ENCODE data around the gene LRRC74A. TPM values are rescaled to one million over a fixed set of nuclear protein-coding genes. Genes with fewer than 3 reads are reported as not detected.

LRRC74A gene
- total and polyA plus RNA-seq, 2 experiments from 2014 or later: not detected

GRCh38 chr14:76777721-76778120, 48.5 kb upstream of the LRRC74A start:
- H3K4me1 ChIP-seq (ENCODE audit: insufficient read depth): no peaks in the 10 kb centered on the region
- H2AFZ ChIP-seq: no peak overlapping the region
- H3K27ac ChIP-seq (ENCODE audit: low read depth): no peak overlapping the region
- H3K4me3 ChIP-seq: no peak overlapping the region
- Mint-ChIP-seq H3K27me3 (ENCODE audit: insufficient read depth, low read depth, poor library complexity) (peaks cover 20% of the 10 kb centered on the region), H3K27ac (no peak overlapping the region), H3K9me3 (no peaks in the 10 kb centered on the region), H3K4me1 (peaks cover 26% of the 10 kb centered on the region), H3K36me3 (ENCODE audit: low read depth) (peaks cover 11% of the 10 kb centered on the region; the same call in 2 of the 3 replicates), H3K4me3 (no peak overlapping the region)
- H3K4me2 ChIP-seq: no peak overlapping the region
- no peaks in the 10 kb centered on the region for H3K9me2 ChIP-seq (ENCODE audit: insufficient read depth)
- DNase-seq (ENCODE audit: low spot score) (no peak), ATAC-seq (no peak)
- no peaks in the 10 kb centered on the region for H3F3A ChIP-seq (replicated peaks; ENCODE audit: low read depth)
- no peaks in the 10 kb centered on the region for H3K79me2 ChIP-seq (replicated peaks; ENCODE audit: insufficient read depth)
- H3K36me3 ChIP-seq (ENCODE audit: insufficient read depth): no peaks in the 10 kb centered on the region
- TF ChIP-seq NANOG (IDR thresholded peaks at IDR 0.05; ENCODE audit: borderline replicate concordance): no peak
- TF ChIP-seq POLR2AphosphoS5 (IDR thresholded peaks at IDR 0.05; ENCODE audit: low read depth): no peak
- TF ChIP-seq STAT1 (IDR thresholded peaks at IDR 0.05; ENCODE audit: unreplicated experiment): no peak
- no peak for TF ChIP-seq ZNF114 (CRISPR knock-in tag; IDR thresholded peaks at IDR 0.05)
- TF ChIP-seq JUNB (IDR thresholded peaks at IDR 0.05; ENCODE audit: unreplicated experiment): no peak
- TF ChIP-seq REST (IDR thresholded peaks at IDR 0.05; ENCODE audit: unreplicated experiment): no peak
- no peak for TF ChIP-seq ZNF462 (CRISPR knock-in tag; IDR thresholded peaks at IDR 0.05)
- TF ChIP-seq EZH2phosphoT487 (IDR thresholded peaks at IDR 0.05; ENCODE audit: unreplicated experiment): no peak
- TF ChIP-seq ZNF331 (CRISPR knock-in tag; IDR thresholded peaks at IDR 0.05; ENCODE audit: low read depth): no peak
- TF ChIP-seq CREB1 (CRISPR knock-in tag; IDR thresholded peaks at IDR 0.05; ENCODE audit: low read depth): no peak
- TF ChIP-seq CTCF (conservative IDR thresholded peaks at IDR 0.05; ENCODE audit: low read depth in 2 of 2): no peak
- TF ChIP-seq EZH2 (IDR thresholded peaks at IDR 0.05; ENCODE audit: low read depth, unreplicated experiment): no peak
- no peak for TF ChIP-seq ETS1 (IDR thresholded peaks at IDR 0.05)
- no peaks in the 10 kb centered on the region for H3K27me3 ChIP-seq (ENCODE audit: insufficient read depth)
- H4K20me1 ChIP-seq (replicated peaks; ENCODE audit: insufficient read depth): no peaks in the 10 kb centered on the region
